ENCODE results near the gene TEX36. TPM values are rescaled to one million over a fixed set of nuclear protein-coding genes. Genes with fewer than 3 reads are reported as not detected.
A peak's percentile ranks its signal among the peaks of the same experiment; 100 is the strongest.

Gene TEX36
- total RNA-seq = not detected in 3 replicates

- Mint-ChIP-seq H3K27ac (no peak within 1 kb of the TSS), H3K9me3 (peaks cover 2% of the 10 kb centered on the region), H3K27me3 (ENCODE audit: low read depth) (peaks cover 37% of the 10 kb centered on the region), H3K4me1 (no peaks in the 10 kb centered on the region), H3K36me3 (no peaks in the 10 kb centered on the region), H3K4me3 (no peak within 1 kb of the TSS)
- no peak for TF ChIP-seq CTCF (IDR thresholded peaks at IDR 0.05; ENCODE audit: unreplicated experiment)
- DNase-seq (ENCODE audit: low spot score in 2 of 2, unreplicated experiment in 2 of 2) = no peak
These were observed at the start of gene TEX36 for GRCh38 chr10:125683063-125683462. TEX36 (minus strand) TSS chr10:125683163; CDS start chr10:125682989, 174 bp downstream.

GRCh38 chr10:125727436-125727835, 44.5 kb upstream of the TEX36 start:
- Mint-ChIP-seq H3K9me3 (no peaks in the 10 kb centered on the region), H3K27ac (no peak overlapping the region), H3K4me3 (no peak overlapping the region), H3K36me3 (peaks cover 47% of the 10 kb centered on the region), H3K27me3 (ENCODE audit: low read depth) (no peaks in the 10 kb centered on the region), H3K4me1 (no peaks in the 10 kb centered on the region)
- no peak for DNase-seq (ENCODE audit: low spot score in 2 of 2, unreplicated experiment in 2 of 2)
- no peak for TF ChIP-seq CTCF (IDR thresholded peaks at IDR 0.05; ENCODE audit: unreplicated experiment)

GRCh38 chr10:125726914-125727313, 44.0 kb upstream of the TEX36 start:
- Mint-ChIP-seq H3K9me3 (no peaks in the 10 kb centered on the region), H3K36me3 (peaks cover 42% of the 10 kb centered on the region), H3K27ac (no peak overlapping the region), H3K27me3 (ENCODE audit: low read depth) (no peaks in the 10 kb centered on the region), H3K4me3 (no peak overlapping the region), H3K4me1 (peaks cover under 1% of the 10 kb centered on the region)
- no peak for DNase-seq (ENCODE audit: low spot score in 2 of 2, unreplicated experiment in 2 of 2)
- TF ChIP-seq CTCF (IDR thresholded peaks at IDR 0.05; ENCODE audit: unreplicated experiment) = no peak

GRCh38 chr10:125722811-125723210, 39.8 kb upstream of the TEX36 start:
- DNase-seq (ENCODE audit: low spot score in 2 of 2, unreplicated experiment in 2 of 2) = no peak
- peaks cover 4% of the 10 kb centered on the region for H3K9me3 Mint-ChIP-seq
- peaks cover 23% of the 10 kb centered on the region for H3K36me3 Mint-ChIP-seq
- H3K27me3 Mint-ChIP-seq (ENCODE audit: low read depth) = no peaks in the 10 kb centered on the region
- H3K4me1 Mint-ChIP-seq = peaks cover 20% of the 10 kb centered on the region
- no peak overlapping the region for H3K4me3 Mint-ChIP-seq
- no peak overlapping the region for H3K27ac Mint-ChIP-seq
- TF ChIP-seq CTCF (IDR thresholded peaks at IDR 0.05; ENCODE audit: unreplicated experiment) = no peak

- Mint-ChIP-seq H3K27ac (peak overlapping the region; percentile 21), H3K4me1 (peaks cover 20% of the 10 kb centered on the region), H3K36me3 (peaks cover 22% of the 10 kb centered on the region), H3K27me3 (ENCODE audit: low read depth) (no peaks in the 10 kb centered on the region), H3K4me3 (peak overlapping the region; percentile 98), H3K9me3 (peaks cover 4% of the 10 kb centered on the region)
- no peak for TF ChIP-seq CTCF (IDR thresholded peaks at IDR 0.05; ENCODE audit: unreplicated experiment)
- no peak for DNase-seq (ENCODE audit: low spot score in 2 of 2, unreplicated experiment in 2 of 2)
These were observed 38.1 kb upstream of the TEX36 start for GRCh38 chr10:125721035-125721434.

- Mint-ChIP-seq H3K27ac (peak overlapping the region; percentile 99), H3K4me3 (peak overlapping the region; percentile 98), H3K27me3 (ENCODE audit: low read depth) (no peaks in the 10 kb centered on the region), H3K36me3 (peaks cover 17% of the 10 kb centered on the region), H3K9me3 (peaks cover 4% of the 10 kb centered on the region), H3K4me1 (peaks cover 20% of the 10 kb centered on the region)
- DNase-seq (ENCODE audit: low spot score in 2 of 2, unreplicated experiment in 2 of 2) = no peak
- TF ChIP-seq CTCF (IDR thresholded peaks at IDR 0.05; ENCODE audit: unreplicated experiment) = no peak
These were observed 37.0 kb upstream of the TEX36 start for GRCh38 chr10:125720002-125720382.

Data from mesothelial cell of epicardium (in vitro differentiated cells).